Measurements from ENCODE around the gene U2AF2. TPM values are rescaled to one million over a fixed set of nuclear protein-coding genes. Genes with fewer than 3 reads are reported as not detected.

The U2AF2 gene
- total RNA-seq, 1 experiment from 2014 or later = 289 TPM

- H3K4me3 ChIP-seq (ENCODE audit: low read depth, low read length) = peak within 1 kb of the TSS; percentile 87
Measured at GRCh38 chr19:55605637-55606470, 49.0 kb upstream of the U2AF2 start, which contains the start of gene ZNF865. TSS of gene ZNF865 (plus strand) at chr19:55605647. CDS start at chr19:55613619, 7,972 bp downstream.

DNA sequence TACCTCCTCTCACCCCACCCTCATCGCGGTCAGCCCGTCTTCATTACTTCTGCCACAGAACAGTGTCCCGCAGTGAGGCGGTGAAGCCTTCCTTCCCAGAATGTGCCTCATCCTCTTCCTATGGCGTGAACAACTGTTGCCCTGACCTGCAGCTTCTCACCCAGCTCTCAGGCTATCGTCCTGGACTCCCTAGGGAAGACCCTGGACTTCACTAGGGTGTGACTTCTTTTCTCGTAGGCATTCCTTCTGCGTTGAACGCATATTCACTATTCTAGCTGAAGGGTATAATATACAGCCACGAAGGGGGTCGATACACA is 48.4 kb upstream of the U2AF2 start:
- no peak for TF ChIP-seq CTCF (IDR thresholded peaks at IDR 0.05; ENCODE audit: insufficient read depth in 1 of 2, low read depth in 1 of 2, low read length in 1 of 2, severe bottlenecking in 1 of 2, unreplicated experiment in 1 of 2)
- CTCF ChIA-PET = interaction anchor here (0.6 to 3.0 kb wide), 17 partner anchors 18 to 641 kb away, joined by 3 to 30 read pairs (median 5); partner anchors contain the start of genes ISOC2 and ZNF784

More at GRCh38 chr19:55605637-55606470, 49.0 kb upstream of the U2AF2 start, which contains the start of gene ZNF865:
- intact Hi-C loops (cut with micrococcal nuclease; ENCODE audit: unreplicated experiment) = loop anchor here (1.0 kb wide), 5 partner anchors 18 to 89 kb away; partner anchors contain the start of gene ZNF784
- Mint-ChIP-seq H3K27me3 (ENCODE audit: insufficient read depth, unreplicated experiment) (no peaks in the 10 kb centered on the region), H3K36me3 (ENCODE audit: insufficient read depth, unreplicated experiment) (peaks cover 37% of the 10 kb centered on the region), H3K4me1 (ENCODE audit: low read depth, unreplicated experiment) (peaks cover 12% of the 10 kb centered on the region), H3K9me3 (ENCODE audit: unreplicated experiment) (no peaks in the 10 kb centered on the region), H3K27ac (ENCODE audit: unreplicated experiment) (peak within 1 kb of the TSS; percentile 88), H3K4me3 (ENCODE audit: unreplicated experiment) (peak within 1 kb of the TSS; percentile 86)
- Histone ChIP-seq H3K4me1 (peaks cover 6% of the 10 kb centered on the region; the same call in 1 of the 2 replicates), H3K27me3 (replicated peaks; ENCODE audit: control insufficient read depth, insufficient read depth, low read length) (no peaks in the 10 kb centered on the region), H3K36me3 (ENCODE audit: control insufficient read depth, insufficient read depth, low read length) (no peaks in the 10 kb centered on the region), H3K9me3 (no peaks in the 10 kb centered on the region)
- ChIA-PET POLR2A (interaction anchor here (0.5 to 2.8 kb wide), 12 partner anchors 19 to 267 kb away, joined by 3 to 22 read pairs (median 4); partner anchors contain the start of genes ZNF628 and ZNF784), CTCF (interaction anchor here (0.5 to 3.0 kb wide), 18 partner anchors 18 to 640 kb away, joined by 3 to 30 read pairs (median 6); partner anchors contain the start of genes ISOC2, UBE2S and ZNF784)
- DNase-seq = peak; percentile 85 to 87
- peak; percentile 85 to 93 for TF ChIP-seq CTCF (IDR thresholded peaks at IDR 0.05; ENCODE audit: insufficient read depth in 1 of 2, low read depth in 1 of 2, low read length in 1 of 2, severe bottlenecking in 1 of 2, unreplicated experiment in 1 of 2)
- no TSS peak for BruUV-seq (replicated peaks)

GRCh38 chr19:55606817-55607216 is 48.0 kb upstream of the U2AF2 start:
- H3K9me3 Mint-ChIP-seq (ENCODE audit: unreplicated experiment) = no peaks in the 10 kb centered on the region
- peak overlapping the region; percentile 88 for H3K27ac Mint-ChIP-seq (ENCODE audit: unreplicated experiment)
- POLR2A ChIA-PET = interaction anchor here (0.7 to 2.8 kb wide), 4 partner anchors 18 to 93 kb away, joined by 4 to 22 read pairs (median 12); partner anchors contain the start of gene ZNF784
- no peaks in the 10 kb centered on the region for H3K9me3 ChIP-seq
- H3K4me1 Mint-ChIP-seq (ENCODE audit: low read depth, unreplicated experiment) = peaks cover 12% of the 10 kb centered on the region
- no peaks in the 10 kb centered on the region for H3K27me3 ChIP-seq (replicated peaks; ENCODE audit: control insufficient read depth, insufficient read depth, low read length)
- peaks cover 6% of the 10 kb centered on the region; the same call in 1 of the 2 replicates for H3K4me1 ChIP-seq
- intact Hi-C loops (cut with micrococcal nuclease; ENCODE audit: unreplicated experiment) = loop anchor here (1.0 kb wide), 3 partner anchors 17 to 90 kb away; partner anchors contain the start of gene ZNF784
- no peak overlapping the region for H3K4me3 ChIP-seq (ENCODE audit: low read depth, low read length)
- CTCF ChIA-PET = interaction anchor here (0.6 to 3.0 kb wide), 16 partner anchors 17 to 641 kb away, joined by 3 to 30 read pairs (median 6); partner anchors contain the start of genes ISOC2 and ZNF784
- no peak for DNase-seq
- H3K36me3 ChIP-seq (ENCODE audit: control insufficient read depth, insufficient read depth, low read length) = no peaks in the 10 kb centered on the region
- peak overlapping the region; percentile 86 for H3K4me3 Mint-ChIP-seq (ENCODE audit: unreplicated experiment)
- TSS peak; percentile 25 for BruUV-seq (replicated peaks)
- H3K27me3 Mint-ChIP-seq (ENCODE audit: insufficient read depth, unreplicated experiment) = no peaks in the 10 kb centered on the region
- TF ChIP-seq CTCF (IDR thresholded peaks at IDR 0.05; ENCODE audit: insufficient read depth in 1 of 2, low read depth in 1 of 2, low read length in 1 of 2, severe bottlenecking in 1 of 2, unreplicated experiment in 1 of 2) = no peak
- peaks cover 32% of the 10 kb centered on the region for H3K36me3 Mint-ChIP-seq (ENCODE audit: insufficient read depth, unreplicated experiment)

More for the DNA sequence above, 48.4 kb upstream of the U2AF2 start:
- Histone ChIP-seq H3K9me3 (no peaks in the 10 kb centered on the region), H3K4me3 (ENCODE audit: low read depth, low read length) (peak overlapping the region; percentile 87), H3K4me1 (peaks cover 6% of the 10 kb centered on the region; the same call in 1 of the 2 replicates), H3K36me3 (ENCODE audit: control insufficient read depth, insufficient read depth, low read length) (no peaks in the 10 kb centered on the region), H3K27me3 (replicated peaks; ENCODE audit: control insufficient read depth, insufficient read depth, low read length) (no peaks in the 10 kb centered on the region)
- DNase-seq = no peak
- no TSS peak for BruUV-seq (replicated peaks)
- POLR2A ChIA-PET = interaction anchor here (0.5 to 2.8 kb wide), 6 partner anchors 18 to 130 kb away, joined by 4 to 22 read pairs (median 6); partner anchors contain the start of genes ZNF628 and ZNF784
- H3K4me3 Mint-ChIP-seq (ENCODE audit: unreplicated experiment) = peak overlapping the region; percentile 86
- intact Hi-C loops (cut with micrococcal nuclease; ENCODE audit: unreplicated experiment) = loop anchor here (1.0 kb wide), 3 partner anchors 18 to 89 kb away; partner anchors contain the start of gene ZNF784
- H3K27ac Mint-ChIP-seq (ENCODE audit: unreplicated experiment) = peak overlapping the region; percentile 88
- H3K36me3 Mint-ChIP-seq (ENCODE audit: insufficient read depth, unreplicated experiment) = peaks cover 32% of the 10 kb centered on the region
- no peaks in the 10 kb centered on the region for H3K27me3 Mint-ChIP-seq (ENCODE audit: insufficient read depth, unreplicated experiment)
- H3K4me1 Mint-ChIP-seq (ENCODE audit: low read depth, unreplicated experiment) = peaks cover 12% of the 10 kb centered on the region
- no peaks in the 10 kb centered on the region for H3K9me3 Mint-ChIP-seq (ENCODE audit: unreplicated experiment)
